ENCODE results near the gene KCNT1.

The KCNT1 gene

DNA sequence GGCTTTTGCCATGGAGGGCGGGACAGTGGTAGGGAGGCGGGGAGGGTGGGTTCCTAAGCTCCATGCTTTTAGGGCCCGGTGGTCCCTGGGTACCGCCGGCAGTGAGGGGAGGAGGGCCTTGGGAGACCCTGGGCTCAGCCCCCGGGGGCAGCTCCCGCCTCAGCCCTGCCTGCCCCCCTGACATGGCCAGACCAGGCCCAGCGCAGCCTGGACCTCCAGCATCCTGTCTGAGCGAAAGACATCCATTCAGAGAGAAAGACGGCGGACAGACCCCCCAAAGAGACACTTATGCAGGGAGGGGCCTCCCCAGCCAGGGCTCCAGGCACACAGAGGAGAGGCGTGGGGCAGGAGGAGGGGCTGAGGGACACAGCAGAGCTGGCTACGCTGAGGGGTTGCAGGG is 45.3 kb downstream of the KCNT1 start:
- TF ChIP-seq, protein P1, sequence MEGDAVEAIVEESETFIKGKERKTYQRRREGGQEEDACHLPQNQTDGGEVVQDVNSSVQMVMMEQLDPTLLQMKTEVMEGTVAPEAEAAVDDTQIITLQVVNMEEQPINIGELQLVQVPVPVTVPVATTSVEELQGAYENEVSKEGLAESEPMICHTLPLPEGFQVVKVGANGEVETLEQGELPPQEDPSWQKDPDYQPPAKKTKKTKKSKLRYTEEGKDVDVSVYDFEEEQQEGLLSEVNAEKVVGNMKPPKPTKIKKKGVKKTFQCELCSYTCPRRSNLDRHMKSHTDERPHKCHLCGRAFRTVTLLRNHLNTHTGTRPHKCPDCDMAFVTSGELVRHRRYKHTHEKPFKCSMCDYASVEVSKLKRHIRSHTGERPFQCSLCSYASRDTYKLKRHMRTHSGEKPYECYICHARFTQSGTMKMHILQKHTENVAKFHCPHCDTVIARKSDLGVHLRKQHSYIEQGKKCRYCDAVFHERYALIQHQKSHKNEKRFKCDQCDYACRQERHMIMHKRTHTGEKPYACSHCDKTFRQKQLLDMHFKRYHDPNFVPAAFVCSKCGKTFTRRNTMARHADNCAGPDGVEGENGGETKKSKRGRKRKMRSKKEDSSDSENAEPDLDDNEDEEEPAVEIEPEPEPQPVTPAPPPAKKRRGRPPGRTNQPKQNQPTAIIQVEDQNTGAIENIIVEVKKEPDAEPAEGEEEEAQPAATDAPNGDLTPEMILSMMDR (IDR thresholded peaks at IDR 0.05): no peak

DNA sequence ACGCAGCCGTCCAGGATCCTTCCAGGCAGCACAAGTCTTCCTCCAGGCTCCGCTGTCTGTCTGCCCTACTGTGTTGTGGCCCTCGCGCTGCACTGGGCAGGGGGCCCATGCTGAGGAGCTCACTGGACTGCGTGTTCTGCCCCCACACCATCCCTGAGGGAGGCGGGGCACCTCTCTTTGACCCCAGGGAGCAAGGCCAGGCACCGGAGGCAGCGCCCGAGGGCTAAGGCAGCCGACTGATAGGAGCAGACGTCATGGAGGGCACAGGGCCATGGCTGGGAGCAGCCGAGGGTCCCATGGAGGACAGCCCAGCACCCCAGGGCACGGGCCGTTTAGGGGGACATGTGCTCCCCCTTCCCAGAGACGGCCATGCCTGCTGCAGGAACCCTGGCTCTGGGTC is 46.7 kb downstream of the KCNT1 start:
- TF ChIP-seq, protein P1 (IDR thresholded peaks at IDR 0.05): no peak

DNA sequence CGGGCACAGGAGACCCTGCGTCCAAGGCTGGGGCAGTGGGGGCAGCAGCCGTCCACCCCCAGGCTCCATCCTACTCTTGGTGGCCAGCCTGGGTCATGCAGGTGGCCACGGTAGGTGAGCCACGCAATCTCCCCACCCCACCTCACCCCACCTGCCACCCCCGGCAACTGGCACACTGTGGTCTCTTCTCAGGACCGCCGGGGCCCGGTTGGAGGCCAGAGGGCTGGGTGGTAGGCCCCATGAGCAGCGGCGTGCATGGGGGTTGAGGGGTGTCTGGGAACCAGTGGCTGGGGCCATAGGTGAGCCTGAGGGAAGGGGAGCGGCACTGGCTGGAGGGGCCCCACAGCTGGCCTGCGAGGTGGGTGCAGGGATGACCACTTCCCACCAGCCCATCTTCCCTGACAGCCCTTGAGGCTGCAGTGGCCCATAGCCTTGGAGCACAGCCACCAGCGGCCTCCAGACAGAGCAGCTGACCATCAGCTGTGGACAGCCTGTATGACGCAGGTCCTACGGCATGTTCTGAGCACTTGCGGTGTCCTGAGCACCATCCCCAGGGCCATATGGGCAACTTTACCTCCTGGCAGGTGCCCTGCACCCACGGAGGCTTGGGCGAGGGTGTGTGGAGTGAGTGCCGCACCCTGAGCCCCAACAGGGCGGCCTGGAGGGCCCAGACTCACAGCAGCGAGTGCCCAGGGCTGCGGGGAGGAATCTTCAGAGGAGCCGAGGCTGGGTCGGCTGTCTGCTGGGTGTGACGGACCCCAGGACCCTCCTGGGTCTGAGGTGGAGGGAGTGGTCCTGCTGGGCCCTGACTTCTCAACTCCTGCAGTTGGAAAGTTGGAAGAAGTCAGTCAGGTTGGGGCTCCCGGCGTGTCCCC is 47.4 kb downstream of the KCNT1 start:
- TF ChIP-seq, protein P1 (IDR thresholded peaks at IDR 0.05): no peak

DNA sequence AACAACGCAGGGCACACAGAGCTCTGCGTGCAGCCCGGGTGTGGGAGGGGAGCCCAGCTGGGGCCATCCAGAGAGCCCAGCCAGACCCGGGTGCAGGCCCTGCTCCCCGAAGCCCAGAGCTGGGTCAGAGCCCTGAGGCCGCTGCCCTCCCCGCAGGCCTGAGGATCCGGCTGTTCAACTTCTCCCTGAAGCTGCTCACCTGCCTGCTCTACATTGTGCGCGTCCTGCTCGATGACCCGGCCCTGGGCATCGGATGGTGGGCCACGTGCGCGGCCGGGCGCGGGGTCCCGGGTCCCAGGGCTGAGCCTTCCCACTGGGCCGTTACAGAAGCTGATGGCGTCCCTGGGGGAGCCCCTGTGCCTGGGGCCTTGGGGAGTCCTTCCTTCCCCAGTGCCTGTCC is 48.8 kb downstream of the KCNT1 start:
- TF ChIP-seq, protein P1 (IDR thresholded peaks at IDR 0.05): no peak

DNA sequence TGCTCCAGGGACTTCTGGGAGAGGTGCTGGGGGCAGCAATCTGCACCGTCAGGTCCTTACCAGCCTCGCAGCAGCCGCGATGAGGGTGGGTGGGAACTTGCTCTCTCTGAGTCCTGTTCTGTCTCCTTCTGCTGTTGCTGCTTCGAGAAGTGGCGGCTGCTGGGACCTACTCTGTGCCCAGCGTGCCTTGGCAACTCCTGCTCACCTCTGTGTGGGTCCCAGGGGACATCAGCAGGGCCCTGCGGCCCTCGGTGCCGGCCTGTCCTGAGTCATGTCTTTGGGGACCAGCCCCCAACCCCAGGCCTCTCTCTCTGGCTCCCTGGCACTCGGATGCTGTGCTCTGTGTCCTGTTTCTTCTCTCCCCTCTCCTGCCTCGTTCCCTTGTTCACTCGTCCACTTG is 49.5 kb downstream of the KCNT1 start:
- TF ChIP-seq, protein P1 (IDR thresholded peaks at IDR 0.05): no peak

DNA sequence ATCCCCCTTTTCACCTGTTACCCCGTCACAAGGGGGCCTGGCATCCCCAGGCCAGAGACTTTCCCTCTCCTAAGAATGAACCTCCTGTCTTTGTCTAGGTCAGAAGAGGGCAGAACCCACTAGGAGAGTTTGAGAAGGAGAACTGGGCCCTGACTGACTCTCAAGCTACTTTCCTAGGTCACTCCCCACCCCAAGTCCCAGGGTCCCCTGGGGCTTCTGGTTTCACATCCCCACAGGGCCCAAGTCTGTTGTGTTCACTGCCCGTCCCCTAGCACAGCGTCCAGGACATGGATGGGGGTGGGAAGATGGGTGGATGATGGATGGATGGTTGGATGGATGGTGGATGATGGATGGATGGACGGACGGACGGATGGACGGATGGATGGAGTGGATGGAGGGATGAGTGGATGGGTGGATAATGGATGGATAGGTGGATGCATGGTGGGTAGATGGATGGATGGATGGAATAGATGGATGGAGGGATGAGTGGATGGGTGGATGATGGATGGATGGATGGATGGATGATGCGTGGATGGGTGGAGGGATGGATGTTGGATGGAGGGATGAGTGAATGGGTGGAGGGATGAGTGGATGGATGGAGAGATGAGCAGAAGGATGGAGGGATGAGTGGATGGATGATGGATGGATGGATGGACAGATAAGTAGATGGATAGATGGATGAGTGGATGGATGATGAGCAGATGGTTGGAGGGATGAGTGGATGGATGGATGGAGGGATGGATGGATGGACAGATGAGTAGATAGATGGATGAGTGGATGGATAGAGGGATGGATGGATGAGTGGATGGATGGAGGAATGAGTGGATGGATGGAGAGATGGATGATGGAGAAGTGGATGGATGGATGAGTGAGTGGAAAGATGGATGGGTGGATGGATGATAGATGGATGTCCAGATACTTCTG is 50.6 kb downstream of the KCNT1 start:
- TF ChIP-seq, protein P1 (IDR thresholded peaks at IDR 0.05): no peak

DNA sequence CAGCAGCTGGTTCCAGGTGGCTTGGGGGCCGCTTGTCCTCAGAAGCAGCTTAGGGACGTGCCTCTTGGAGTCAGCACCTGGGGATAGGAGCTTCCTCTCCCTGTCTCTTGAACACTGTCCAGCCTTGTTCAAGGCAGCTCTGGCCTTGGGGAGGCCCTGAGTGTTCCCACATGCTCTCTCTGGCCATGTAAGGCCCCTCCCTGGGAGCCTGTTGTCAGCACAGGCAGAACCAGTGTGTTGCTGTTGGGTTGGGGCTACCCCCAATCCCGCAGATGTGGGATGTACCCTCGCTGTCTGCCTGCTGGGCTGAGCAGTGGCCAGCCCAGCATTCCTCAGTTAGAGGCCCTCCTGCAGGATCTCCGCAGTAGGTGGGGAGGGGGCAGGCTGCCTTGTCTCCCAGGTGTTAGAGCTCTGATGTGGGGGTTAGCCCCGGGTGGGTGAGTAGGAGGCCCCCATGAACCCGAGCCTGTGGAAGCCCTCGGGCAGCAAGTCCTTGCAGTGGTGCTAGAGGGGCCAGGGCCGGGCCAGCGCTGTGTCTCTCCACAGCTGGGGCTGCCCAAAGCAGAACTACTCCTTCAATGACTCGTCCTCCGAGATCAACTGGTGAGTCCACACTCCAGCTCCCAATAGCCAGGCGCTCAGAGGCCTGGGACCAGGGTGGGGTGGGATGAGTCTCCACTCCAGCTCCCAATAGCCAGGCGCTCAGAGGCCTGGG is 51.6 kb downstream of the KCNT1 start:
- TF ChIP-seq, protein P1 (IDR thresholded peaks at IDR 0.05): no peak
